ENCODE measurements around the gene ORC2. TPM values are rescaled to one million over a fixed set of nuclear protein-coding genes. Genes with fewer than 3 reads are reported as not detected.
A peak's percentile ranks its signal among the peaks of the same experiment; 100 is the strongest.

The ORC2 gene
- total and polyA plus RNA-seq, 10 of the 15 experiments (the other 5 are each of a cell fraction or from before 2014, with no cell fraction given) = 6.1 to 36.9 (median 17.6) TPM

DNA sequence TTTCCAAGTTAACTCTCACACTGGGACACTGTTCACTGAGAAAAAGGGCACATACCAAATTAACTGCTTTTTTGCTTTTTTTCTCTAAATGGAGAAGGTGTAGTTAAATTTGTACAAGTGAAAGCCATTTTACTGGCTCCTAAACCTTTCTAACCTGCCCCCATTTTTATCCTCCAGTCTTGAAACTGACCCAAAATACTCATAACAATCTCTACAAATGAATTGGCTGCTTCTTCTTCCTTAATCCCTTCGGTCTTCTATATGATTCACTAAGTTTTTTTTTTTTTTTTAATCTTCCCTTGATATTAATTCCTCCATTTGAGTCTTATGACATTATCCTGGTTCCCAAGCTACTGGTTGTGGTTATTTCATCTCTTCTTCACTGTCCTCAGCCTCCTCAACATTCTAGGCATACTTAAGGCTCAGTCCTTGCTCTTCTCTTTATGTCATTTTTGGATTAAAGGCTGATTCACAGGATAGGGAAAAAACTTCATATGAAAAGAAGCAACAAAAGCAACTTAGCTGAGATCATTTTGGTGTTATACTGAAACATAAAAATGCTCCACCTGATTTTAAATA is 19.8 kb downstream of the ORC2 start:
- in situ Hi-C loops (cut with MboI) = no loop called here
- Histone ChIP-seq H2AFZ (ENCODE audit: control insufficient read depth, low read depth, low read length) (no peak overlapping the region), H3K36me3 (ENCODE audit: control insufficient read depth in 2 of 2, insufficient read depth in 2 of 2, low read length in 1 of 2) (peaks cover 1 to 11% of the 10 kb centered on the region in 2 experiments), H3K27me3 (replicated peaks in 1 of 2; ENCODE audit: control insufficient read depth in 2 of 2, insufficient read depth in 2 of 2, low read length in 1 of 2) (no peaks in the 10 kb centered on the region), H3K79me2 (ENCODE audit: control insufficient read depth, insufficient read depth, low read length) (no peaks in the 10 kb centered on the region), H4K20me1 (ENCODE audit: control insufficient read depth, insufficient read depth) (no peaks in the 10 kb centered on the region), H3K4me2 (ENCODE audit: control insufficient read depth, insufficient read depth) (no peak overlapping the region), H3K9me3 (replicated peaks; ENCODE audit: control insufficient read depth, insufficient read depth, low read length) (no peaks in the 10 kb centered on the region), H3K4me3 (no peak overlapping the region), H3K4me1 (ENCODE audit: control insufficient read depth, insufficient read depth, low read length) (no peaks in the 10 kb centered on the region), H3K27ac (ENCODE audit: control insufficient read depth, insufficient read depth) (no peak overlapping the region), H3K9ac (ENCODE audit: control insufficient read depth, insufficient read depth, low read length) (no peak overlapping the region)
- RAD21 ChIA-PET (ENCODE audit: unreplicated experiment) = interaction anchor here (1.0 kb wide), 2 partner anchors 124 to 234 kb away, joined by 3 read pairs; no protein-coding TSS in a partner anchor
- ATAC-seq (no peak), FAIRE-seq (no peak), DNase-seq (ENCODE audit: low read depth, low spot score) (no peak)
- CTCF ChIA-PET = interaction anchor here (0.9 to 1.2 kb wide), 4 partner anchors 18 to 125 kb away, joined by 3 to 6 read pairs (median 4); no protein-coding TSS in a partner anchor
- BruUV-seq (replicated peaks) = TSS peak; percentile 16
- intact Hi-C loops (cut with micrococcal nuclease; ENCODE audit: unreplicated experiment) = no loop called here
- SMC1A ChIA-PET (ENCODE audit: uncharacterized antibody, unreplicated experiment) = interaction anchor here (0.9 to 2.9 kb wide), 3 partner anchors 12 to 125 kb away, joined by 4 to 7 read pairs (median 4); no protein-coding TSS in a partner anchor
- POLR2A ChIA-PET = interaction anchor here (0.6 to 2.1 kb wide), 4 partner anchors 20 to 663 kb away, joined by 3 to 7 read pairs (median 5); partner anchors contain the start of gene ORC2
- TF ChIP-seq YBX1 (IDR thresholded peaks at IDR 0.05) (no peak), BHLHE40 (IDR thresholded peaks at IDR 0.05; ENCODE audit: borderline replicate concordance in 1 of 2, low read depth in 2 of 2, low read length in 1 of 2) (no peak), RUNX3 (IDR thresholded peaks at IDR 0.05; ENCODE audit: low read length) (peak; percentile 57), BCL11A (IDR thresholded peaks at IDR 0.05; ENCODE audit: low read depth, low read length) (peak; percentile 21; the same call in 1 of the 2 replicates), ATF2 (IDR thresholded peaks at IDR 0.05; ENCODE audit: low read length) (0 out of 2 replicates have a peak, but pooled peaks have one; percentile 37), JUNB (IDR thresholded peaks at IDR 0.05) (peak; percentile 93), NFIC (IDR thresholded peaks at IDR 0.05; ENCODE audit: low read depth, low read length) (0 out of 2 replicates have a peak, but pooled peaks have one; percentile 35), IRF4 (IDR thresholded peaks at IDR 0.05; ENCODE audit: low read depth, low read length) (peak; percentile 69; the same call in 1 of the 2 replicates)
- 7% methylated on average over 1 of the region's 1 CpG for WGBS (ENCODE audit: insufficient coverage, insufficient replicate concordance, low lambda C conversion rate, missing lambda C conversion rate)

Data from GM12878 (cell line).